ENCODE measurements around the gene SRA1.

SRA1 gene

GRCh38 chr5:140571105-140571504, 13.8 kb upstream of the SRA1 start:
- in situ Hi-C loops (cut with MboI; ENCODE audit: low sequenced_read_pairs): loop anchor here (10.0 to 25.0 kb wide), 2 partner anchors 64 to 1041 kb away; partner anchors contain the start of genes CD14, DIAPH1 and TMCO6

- in situ Hi-C loops (cut with MboI; ENCODE audit: low sequenced_read_pairs): loop anchor here (10.0 to 25.0 kb wide), 2 partner anchors 64 to 1042 kb away; partner anchors contain the start of genes CD14, DIAPH1 and TMCO6
These were observed 13.2 kb upstream of the SRA1 start for GRCh38 chr5:140570488-140570887.

- in situ Hi-C loops (cut with MboI; ENCODE audit: low sequenced_read_pairs): loop anchor here (10.0 to 25.0 kb wide), 2 partner anchors 65 to 1042 kb away; partner anchors contain the start of genes CD14, DIAPH1 and TMCO6
These were observed 12.8 kb upstream of the SRA1 start for GRCh38 chr5:140570058-140570457.

- in situ Hi-C loops (cut with MboI; ENCODE audit: low sequenced_read_pairs): loop anchor here (10.0 to 25.0 kb wide), 2 partner anchors 136 to 1043 kb away; partner anchors contain the start of genes DIAPH1 and ZMAT2
These were observed 11.9 kb upstream of the SRA1 start for GRCh38 chr5:140569197-140569596.

- in situ Hi-C loops (cut with MboI; ENCODE audit: low sequenced_read_pairs): loop anchor here (10.0 to 25.0 kb wide), 2 partner anchors 136 to 1044 kb away; partner anchors contain the start of genes DIAPH1 and ZMAT2
These were observed 11.3 kb upstream of the SRA1 start for GRCh38 chr5:140568443-140569063.

- in situ Hi-C loops (cut with MboI; ENCODE audit: low sequenced_read_pairs): loop anchor here (10.0 to 25.0 kb wide), 2 partner anchors 137 to 1044 kb away; partner anchors contain the start of genes DIAPH1 and ZMAT2
These were observed 10.6 kb upstream of the SRA1 start for GRCh38 chr5:140567871-140568270.

GRCh38 chr5:140567136-140567818, 10.0 kb upstream of the SRA1 start:
- in situ Hi-C loops (cut with MboI; ENCODE audit: low sequenced_read_pairs): loop anchor here (10.0 to 25.0 kb wide), 2 partner anchors 138 to 1045 kb away; partner anchors contain the start of genes DIAPH1 and ZMAT2

GRCh38 chr5:140566665-140567064, 9.4 kb upstream of the SRA1 start:
- in situ Hi-C loops (cut with MboI; ENCODE audit: low sequenced_read_pairs): loop anchor here (10.0 to 25.0 kb wide), 2 partner anchors 138 to 1046 kb away; partner anchors contain the start of genes DIAPH1 and ZMAT2

- in situ Hi-C loops (cut with MboI; ENCODE audit: low sequenced_read_pairs): loop anchor here (10.0 to 25.0 kb wide), 2 partner anchors 139 to 1047 kb away; partner anchors contain the start of genes DIAPH1 and ZMAT2
These were observed 8.5 kb upstream of the SRA1 start for GRCh38 chr5:140565780-140566095.

- in situ Hi-C loops (cut with MboI; ENCODE audit: low sequenced_read_pairs): loop anchor here (10.0 to 25.0 kb wide), 2 partner anchors 140 to 1047 kb away; partner anchors contain the start of genes DIAPH1 and ZMAT2
These were observed 7.9 kb upstream of the SRA1 start for GRCh38 chr5:140565024-140565779.

GRCh38 chr5:140564196-140565023, 7.1 kb upstream of the SRA1 start, which contains the start of the genes APBB3 and SLC35A4:
APBB3 (minus strand) TSS chr5:140564598; CDS start chr5:140564245, 353 bp downstream.
SLC35A4 (plus strand) TSS chr5:140564828; CDS start chr5:140567170, 2,342 bp downstream.
- in situ Hi-C loops (cut with MboI; ENCODE audit: low sequenced_read_pairs): loop anchor here (10.0 to 25.0 kb wide), 2 partner anchors 140 to 1048 kb away; partner anchors contain the start of genes DIAPH1 and ZMAT2

GRCh38 chr5:140563596-140563995, 6.3 kb upstream of the SRA1 start:
- in situ Hi-C loops (cut with MboI; ENCODE audit: low sequenced_read_pairs): loop anchor here (10.0 to 25.0 kb wide), 2 partner anchors 141 to 1049 kb away; partner anchors contain the start of genes DIAPH1 and ZMAT2

- in situ Hi-C loops (cut with MboI; ENCODE audit: low sequenced_read_pairs): loop anchor here (10.0 to 25.0 kb wide), 2 partner anchors 143 to 1050 kb away; partner anchors contain the start of genes DIAPH1 and ZMAT2
These were observed 4.7 kb upstream of the SRA1 start for GRCh38 chr5:140561753-140562523.

- in situ Hi-C loops (cut with MboI; ENCODE audit: low sequenced_read_pairs): loop anchor here (10.0 to 25.0 kb wide), 2 partner anchors 145 to 1052 kb away; partner anchors contain the start of genes DIAPH1 and ZMAT2
These were observed 3.0 kb upstream of the SRA1 start for GRCh38 chr5:140560227-140560626.

- in situ Hi-C loops (cut with MboI; ENCODE audit: low sequenced_read_pairs): loop anchor here (25.0 kb wide), 1 partner anchor 1054 kb away; the partner anchor contains the start of gene DIAPH1
These were observed 1.3 kb upstream of the SRA1 start for GRCh38 chr5:140558542-140558941.

- in situ Hi-C loops (cut with MboI; ENCODE audit: low sequenced_read_pairs): loop anchor here (25.0 kb wide), 1 partner anchor 1054 kb away; the partner anchor contains the start of gene DIAPH1
These were observed 692 bp upstream of the SRA1 start for GRCh38 chr5:140557965-140558364.

GRCh38 chr5:140556438-140556837, 835 bp downstream of the SRA1 start:
- in situ Hi-C loops (cut with MboI; ENCODE audit: low sequenced_read_pairs): loop anchor here (25.0 kb wide), 1 partner anchor 1056 kb away; the partner anchor contains the start of gene DIAPH1

- in situ Hi-C loops (cut with MboI; ENCODE audit: low sequenced_read_pairs): loop anchor here (25.0 kb wide), 1 partner anchor 1056 kb away; the partner anchor contains the start of gene DIAPH1
These were observed 1.4 kb downstream of the SRA1 start for GRCh38 chr5:140555747-140556312.

All from HL-60/S4 (cell line).